Keratinocyte (primary cell): ENCODE results near the gene HDAC8. TPM values are rescaled to one million over a fixed set of nuclear protein-coding genes. Genes with fewer than 3 reads are reported as not detected.

Experiments
- DNase-seq: peaks from one replicate; pipeline ENCODE4 v3.0.0-alpha.2; 2011; ENCODE audit warnings: low read depth, missing footprints, low spot score
- FAIRE-seq: peaks from 2 replicates; lab custom pipeline; 2011; peaks lifted over from hg19 to GRCh38; lab: Jason Lieb, UNC
- H2AFZ ChIP-seq: 2 replicates; pipeline ENCODE4 v1.6.0; 2012; ENCODE audit warnings: low read length, control low read depth, inconsistent platforms; ENCODE audit not compliant: control insufficient read depth
- H3K27ac ChIP-seq: 2 replicates; pipeline ENCODE4 v1.5.1; 2011; ENCODE audit warnings: low read length; ENCODE audit not compliant: control insufficient read depth, insufficient read depth
- H3K27me3 ChIP-seq: 3 replicates; pipeline ENCODE4 v1.6.0; 2011; ENCODE audit warnings: low read length; ENCODE audit not compliant: control insufficient read depth, insufficient read depth; ENCODE audit errors: extremely low read depth
- H3K36me3 ChIP-seq, 2 experiments: 2 replicates in 1 of 2; 3 replicates in 1 of 2; pipeline ENCODE4 v1.5.1; 2011; ENCODE audit warnings: low read length in 2 of 2, mild to moderate bottlenecking in 1 of 2; ENCODE audit not compliant: control insufficient read depth in 2 of 2, insufficient read depth in 2 of 2; ENCODE audit errors: extremely low read depth in 1 of 2
- H3K4me1 ChIP-seq: 3 replicates; pipeline ENCODE4 v1.5.1; 2011; ENCODE audit warnings: low read length; ENCODE audit not compliant: control insufficient read depth, insufficient read depth; ENCODE audit errors: extremely low read depth
- H3K4me2 ChIP-seq: 3 replicates; pipeline ENCODE4 v1.6.0; 2011; ENCODE audit warnings: low read depth, low read length; ENCODE audit not compliant: control insufficient read depth, insufficient read depth; ENCODE audit errors: extremely low read depth
- H3K4me3 ChIP-seq, 3 experiments: fragments of 200-600 bp in 1 of 3; sonication (generic) in 1 of 3; 2 replicates in 2 of 3; 3 replicates in 1 of 3; pipeline ENCODE4 v1.5.1; 2011 to 2016; ENCODE audit warnings: low read length in 3 of 3, mild to moderate bottlenecking in 3 of 3, control low read depth in 2 of 3, inconsistent platforms in 1 of 3, low read depth in 1 of 3, mixed read lengths in 1 of 3, mixed run types in 1 of 3, moderate library complexity in 1 of 3; ENCODE audit not compliant: control insufficient read depth in 2 of 3, insufficient read depth in 2 of 3; ENCODE audit errors: extremely low read depth in 1 of 3
- H3K79me2 ChIP-seq: 2 replicates; pipeline ENCODE4 v1.6.0; 2012; ENCODE audit warnings: low read length; ENCODE audit not compliant: control insufficient read depth, insufficient read depth
- H3K9ac ChIP-seq: 3 replicates; pipeline ENCODE4 v1.6.0; 2011; ENCODE audit warnings: low read length; ENCODE audit not compliant: control insufficient read depth, insufficient read depth; ENCODE audit errors: extremely low read depth
- H3K9me1 ChIP-seq: 3 replicates; pipeline ENCODE4 v1.6.0; 2011; ENCODE audit warnings: low read length; ENCODE audit not compliant: control insufficient read depth, insufficient read depth; ENCODE audit errors: extremely low read depth
- H3K9me3 ChIP-seq: 2 replicates; pipeline ENCODE4 v1.5.1; 2012; ENCODE audit warnings: low read depth, low read length; ENCODE audit not compliant: control insufficient read depth
- H4K20me1 ChIP-seq: 3 replicates; pipeline ENCODE4 v1.6.0; 2011; ENCODE audit warnings: low read length; ENCODE audit not compliant: control insufficient read depth, insufficient read depth; ENCODE audit errors: extremely low read depth
- CTCF ChIP-seq, 3 experiments: IDR thresholded peaks in 1 of 3; conservative IDR thresholded peaks in 1 of 3; optimal IDR thresholded peaks in 1 of 3; 2 replicates in 2 of 3; 3 replicates in 1 of 3; pipeline versions ENCODE3 to v1.5.1; 2011; ENCODE audit warnings: low read length in 3 of 3, mild to moderate bottlenecking in 3 of 3, moderate library complexity in 2 of 3, control low read depth in 1 of 3, inconsistent platforms in 1 of 3; ENCODE audit not compliant: insufficient read depth in 2 of 3; ENCODE audit errors: extremely low read depth in 1 of 3
- EZH2 ChIP-seq: IDR thresholded peaks from one replicate; pipeline ENCODE4 v1.6.1; 2012; ENCODE audit warnings: inconsistent platforms, mild to moderate bottlenecking, low read length, moderate library complexity
- dilution Hi-C: fragments of 300-500 bp; cut with MboI; formaldehyde crosslinking; loops from one replicate; pipeline ENCODE4 v1.7.0; 2020; ENCODE audit warnings: low sequenced_read_pairs; ENCODE audit not compliant: extremely low pct_ligation_motif_present
- polyA plus RNA-seq, 5 experiments: library from polyadenylated mRNA; depleted of rRNA in 3 of 5; stranded (reverse) in 3 of 5; stranded (forward) in 1 of 5; unstranded in 1 of 5; fragments of >200 nt; gene quantifications; 1 replicate in 1 of 5; 2 replicates in 3 of 5; 3 replicates in 1 of 5; pipeline versions ENCODE4 v1.2.1 to v1.2.3, GENCODE V29; 2011 to 2012; ENCODE audit warnings: missing spikeins in 2 of 5, low read depth in 1 of 5, low replicate concordance in 1 of 5

HDAC8 gene
- polyA plus RNA-seq, 1 donor (not counting 4 experiments of a cell fraction or from before 2014, with no cell fraction given), result 27.3 TPM

DNA sequence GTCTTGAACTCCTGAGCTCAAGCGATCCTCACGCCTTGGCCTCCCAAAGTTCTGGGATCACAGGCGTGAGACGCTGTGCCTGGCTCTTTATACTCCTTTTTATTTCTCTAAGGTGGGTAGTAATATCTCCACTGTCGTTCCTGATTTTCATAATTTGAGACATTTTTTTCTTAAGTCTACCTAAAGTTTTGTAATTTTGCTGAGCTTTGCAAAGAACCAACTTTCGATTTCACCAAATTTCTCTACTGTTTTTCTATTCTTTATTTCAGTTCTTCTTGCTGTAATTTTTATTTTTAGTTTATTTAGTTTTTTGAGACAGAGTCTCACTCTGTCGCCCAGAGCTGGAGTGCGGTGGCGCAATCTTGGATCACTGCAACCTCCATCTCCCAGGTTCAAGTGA, 196.5 kb downstream of the HDAC8 start:
- H3K79me2 ChIP-seq, result no peaks in the 10 kb centered on the region
- H3K27me3 ChIP-seq, result no peaks in the 10 kb centered on the region
- H3K9me1 ChIP-seq, result no peaks in the 10 kb centered on the region
- H3K36me3 ChIP-seq, result no peaks in the 10 kb centered on the region
- FAIRE-seq, result no peak
- H3K4me2 ChIP-seq, result no peak overlapping the region
- no peaks in the 10 kb centered on the region for H3K9me3 ChIP-seq
- no peaks in the 10 kb centered on the region for H3K4me1 ChIP-seq
- dilution Hi-C loops, result no loop called here
- no peak overlapping the region for H2AFZ ChIP-seq
- H3K4me3 ChIP-seq, result no peak overlapping the region
- TF ChIP-seq CTCF (optimal IDR thresholded peaks at IDR 0.05 in 1 of 3, IDR thresholded peaks at IDR 0.05 in 1 of 3, conservative IDR thresholded peaks at IDR 0.05 in 1 of 3; ENCODE audit: extremely low read depth in 1 of 3, insufficient read depth in 2 of 3, low read length in 3 of 3), result no peak
- TF ChIP-seq EZH2, result no peak
- no peak overlapping the region for H3K27ac ChIP-seq
- H4K20me1 ChIP-seq, result no peaks in the 10 kb centered on the region
- no peak for DNase-seq
- H3K9ac ChIP-seq, result no peak overlapping the region

- FAIRE-seq, result no peak
- Histone ChIP-seq H3K9me3 (no peaks in the 10 kb centered on the region), H3K36me3 (no peaks in the 10 kb centered on the region), H3K27me3 (no peaks in the 10 kb centered on the region), H3K4me3 (no peak overlapping the region), H3K4me1 (no peaks in the 10 kb centered on the region), H2AFZ (no peak overlapping the region), H3K9me1 (no peaks in the 10 kb centered on the region), H3K4me2 (no peak overlapping the region), H3K79me2 (no peaks in the 10 kb centered on the region), H3K27ac (no peak overlapping the region), H3K9ac (no peak overlapping the region), H4K20me1 (no peaks in the 10 kb centered on the region)
- no peak for DNase-seq
- TF ChIP-seq EZH2, result no peak
- TF ChIP-seq CTCF (optimal IDR thresholded peaks at IDR 0.05 in 1 of 3, IDR thresholded peaks at IDR 0.05 in 1 of 3, conservative IDR thresholded peaks at IDR 0.05 in 1 of 3; ENCODE audit: extremely low read depth in 1 of 3, insufficient read depth in 2 of 3, low read length in 3 of 3), result no peak
- dilution Hi-C loops, result no loop called here
Measured at GRCh38 chrX:72373136-72373535, 199.5 kb downstream of the HDAC8 start.
